Large intestine (tissue), 12 donors: ENCODE measurements around the gene TAAR8. TPM values are rescaled to one million over a fixed set of nuclear protein-coding genes. Genes with fewer than 3 reads are reported as not detected.
A peak's percentile ranks its signal among the peaks of the same experiment; 100 is the strongest.

ENCODE experiments used
- DNase-seq, 2 donors: peaks; one replicate each; pipeline versions ENCODE4 v3.0.0 to v3.0.0-alpha.2; 2013
- H3K27ac ChIP-seq: one replicate; pipeline ENCODE4 v1.5.1; 2013; ENCODE audit warnings: low read length
- H3K27me3 ChIP-seq: 2 replicates; pipeline ENCODE4 v1.6.1; 2013; ENCODE audit warnings: low read length; ENCODE audit not compliant: control insufficient read depth, insufficient read depth
- H3K36me3 ChIP-seq: 2 replicates; pipeline ENCODE4 v1.6.1; 2013; ENCODE audit warnings: low read length; ENCODE audit not compliant: control insufficient read depth, insufficient read depth
- H3K4me1 ChIP-seq: one replicate; pipeline ENCODE4 v1.6.1; 2013; ENCODE audit warnings: low read length; ENCODE audit not compliant: control insufficient read depth, insufficient read depth
- H3K4me3 ChIP-seq: one replicate; pipeline ENCODE4 v1.5.1; 2013; ENCODE audit warnings: low read length
- H3K9me3 ChIP-seq: one replicate; pipeline ENCODE4 v1.6.1; 2013; ENCODE audit warnings: mild to moderate bottlenecking, low read depth, low read length, moderate library complexity; ENCODE audit not compliant: control insufficient read depth
- WGBS: methylation state at CpG from one replicate; pipeline ENCODE4 v1.1.5; 2013; ENCODE audit warnings: low lambda C conversion rate; ENCODE audit not compliant: insufficient coverage; 5-methylcytosine and 5-hydroxymethylcytosine counted together
- long read RNA-seq, 11 donors: transcript quantifications; one replicate each; lab custom pipeline, GENCODE V29; 2026
- polyA plus RNA-seq: library from polyadenylated mRNA; unstranded; fragments of 120-200 nt; gene quantifications from one replicate; pipeline ENCODE4 v1.2.1, GENCODE V29; 2013

TAAR8 gene, protein sequence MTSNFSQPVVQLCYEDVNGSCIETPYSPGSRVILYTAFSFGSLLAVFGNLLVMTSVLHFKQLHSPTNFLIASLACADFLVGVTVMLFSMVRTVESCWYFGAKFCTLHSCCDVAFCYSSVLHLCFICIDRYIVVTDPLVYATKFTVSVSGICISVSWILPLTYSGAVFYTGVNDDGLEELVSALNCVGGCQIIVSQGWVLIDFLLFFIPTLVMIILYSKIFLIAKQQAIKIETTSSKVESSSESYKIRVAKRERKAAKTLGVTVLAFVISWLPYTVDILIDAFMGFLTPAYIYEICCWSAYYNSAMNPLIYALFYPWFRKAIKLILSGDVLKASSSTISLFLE
- not detected for polyA plus RNA-seq
- long read RNA-seq, donor 1 = 0 reads
- long read RNA-seq, donor 2 = 0 reads
- long read RNA-seq, donor 3 = 0 reads
- long read RNA-seq, donor 4 = 0 reads
- long read RNA-seq, donor 5 = 0 reads
- long read RNA-seq, donor 6 = 0 reads
- long read RNA-seq, donor 7 = 0 reads
- long read RNA-seq, donor 8 = 0 reads
- long read RNA-seq, donor 9 = 0 reads
- long read RNA-seq, donor 10 = 0 reads
- long read RNA-seq, donor 11 = 0 reads

GRCh38 chr6:132552372-132552771 is at the start of gene TAAR8:
TSS of gene TAAR8 (plus strand) at chr6:132552672. CDS start at chr6:132552693, 21 bp downstream.
- H3K4me3 ChIP-seq = no peak within 1 kb of the TSS
- no peaks in the 10 kb centered on the region for H3K9me3 ChIP-seq
- no peaks in the 10 kb centered on the region for H3K36me3 ChIP-seq
- H3K27ac ChIP-seq = no peak within 1 kb of the TSS
- no peaks in the 10 kb centered on the region for H3K4me1 ChIP-seq
- DNase-seq = no peak
- no CpG with 5 or more reads among the region's 2 CpGs for WGBS
- H3K27me3 ChIP-seq = no peaks in the 10 kb centered on the region

- Histone ChIP-seq H3K27ac (no peak overlapping the region), H3K9me3 (no peaks in the 10 kb centered on the region), H3K4me1 (peaks cover 18% of the 10 kb centered on the region), H3K27me3 (no peaks in the 10 kb centered on the region), H3K4me3 (no peak overlapping the region), H3K36me3 (peaks cover 42% of the 10 kb centered on the region)
- WGBS = 80% methylated on average over 1 of the region's 5 CpGs
- DNase-seq = no peak
Observed at GRCh38 chr6:132504757-132505156, 47.7 kb upstream of the TAAR8 start.

GRCh38 chr6:132505158-132505557 is 47.3 kb upstream of the TAAR8 start:
- H3K9me3 ChIP-seq = no peaks in the 10 kb centered on the region
- no peaks in the 10 kb centered on the region for H3K27me3 ChIP-seq
- peaks cover 18% of the 10 kb centered on the region for H3K4me1 ChIP-seq
- no peak for DNase-seq
- H3K27ac ChIP-seq = no peak overlapping the region
- no peak overlapping the region for H3K4me3 ChIP-seq
- peaks cover 38% of the 10 kb centered on the region for H3K36me3 ChIP-seq
- WGBS = no CpG with 5 or more reads among the region's 1 CpG

GRCh38 chr6:132506461-132506860 is 46.0 kb upstream of the TAAR8 start:
- no peaks in the 10 kb centered on the region for H3K27me3 ChIP-seq
- no peaks in the 10 kb centered on the region for H3K9me3 ChIP-seq
- H3K27ac ChIP-seq = peak overlapping the region; percentile 56
- H3K4me1 ChIP-seq = peaks cover 23% of the 10 kb centered on the region
- DNase-seq = no peak
- peaks cover 29% of the 10 kb centered on the region for H3K36me3 ChIP-seq
- no peak overlapping the region for H3K4me3 ChIP-seq
- 100% methylated on average over 1 of the region's 2 CpGs for WGBS

DNA sequence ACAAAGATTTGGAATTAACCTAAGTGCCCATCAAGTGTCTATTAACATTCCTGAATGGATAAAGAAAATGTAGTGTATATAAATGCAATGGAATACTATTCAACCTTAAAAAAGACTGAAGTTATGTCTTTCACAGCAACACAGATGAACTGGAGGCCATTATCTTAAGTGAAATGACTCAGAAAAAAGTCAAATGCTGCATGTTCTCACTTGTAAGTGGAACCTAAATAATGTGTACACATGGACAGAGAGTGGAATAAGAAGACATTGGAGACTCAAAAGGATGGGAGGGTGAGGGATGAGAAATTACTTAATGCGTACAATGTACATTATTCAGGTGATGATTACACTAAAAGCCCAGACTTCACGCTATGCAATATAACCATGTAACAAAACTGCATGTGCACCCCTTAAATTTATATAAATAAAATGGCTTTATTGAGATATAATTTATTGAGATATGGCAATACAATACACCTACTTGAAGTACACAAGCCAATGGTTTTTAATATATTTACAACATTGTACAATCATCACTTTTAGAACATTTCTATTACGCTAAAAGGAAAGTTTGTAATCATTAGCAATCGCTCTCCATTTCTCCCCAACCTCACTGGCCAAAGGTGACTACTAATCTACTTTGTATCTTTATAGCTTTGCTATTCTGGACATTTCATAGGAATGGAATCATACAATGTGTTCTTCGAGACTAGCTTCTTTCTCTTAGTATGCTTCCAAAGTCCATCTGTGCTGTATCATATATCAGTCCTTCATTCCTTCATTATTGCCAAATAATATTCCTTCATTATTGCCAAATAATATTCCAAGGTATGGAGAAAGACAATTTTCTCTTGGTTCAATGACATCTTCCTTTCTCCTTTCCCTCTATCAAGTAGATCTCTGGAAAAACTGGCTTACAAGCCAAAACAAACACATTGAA is 45.3 kb upstream of the TAAR8 start:
- H3K4me3 ChIP-seq = no peak overlapping the region
- H3K36me3 ChIP-seq = peaks cover 22% of the 10 kb centered on the region
- no peaks in the 10 kb centered on the region for H3K9me3 ChIP-seq
- H3K4me1 ChIP-seq = peaks cover 23% of the 10 kb centered on the region
- peak; percentile 31 to 60 for DNase-seq
- H3K27ac ChIP-seq = peak overlapping the region; percentile 56
- 52% methylated on average over 3 of the region's 5 CpGs for WGBS
- H3K27me3 ChIP-seq = no peaks in the 10 kb centered on the region

DNA sequence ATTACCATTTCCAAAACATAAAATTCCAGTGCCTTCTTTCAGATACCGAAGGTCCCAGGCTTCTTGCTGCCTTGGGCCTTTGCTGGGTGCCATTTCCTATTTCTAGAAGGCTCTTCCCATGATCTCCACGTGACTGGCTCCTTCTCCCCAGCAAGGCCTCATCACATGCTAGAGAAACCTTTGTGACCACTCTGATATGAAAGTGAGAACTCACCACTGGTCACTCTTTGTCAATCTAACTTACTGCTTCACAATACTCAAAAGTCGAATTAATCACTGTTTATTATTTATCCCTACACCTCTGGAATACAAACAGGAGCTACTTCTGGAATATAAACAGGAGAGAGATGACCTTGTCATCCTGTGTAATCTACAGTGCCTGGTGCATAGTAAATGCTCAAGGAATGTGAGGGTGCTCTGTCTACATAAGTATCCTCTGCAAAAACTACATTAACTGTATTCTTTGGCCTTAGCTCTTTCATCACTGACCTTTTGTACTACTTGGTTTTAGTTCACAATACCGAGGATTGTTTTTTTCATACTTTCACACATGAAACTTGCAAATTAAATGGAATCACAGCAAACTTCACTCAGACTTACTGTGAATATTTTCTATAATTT is 41.2 kb upstream of the TAAR8 start:
- H3K4me3 ChIP-seq = peak overlapping the region; percentile 92
- H3K27me3 ChIP-seq = no peaks in the 10 kb centered on the region
- DNase-seq = peak; percentile 60 to 78
- WGBS = no CpG with 5 or more reads among the region's 4 CpGs
- peaks cover 8% of the 10 kb centered on the region for H3K36me3 ChIP-seq
- H3K4me1 ChIP-seq = peaks cover 16% of the 10 kb centered on the region
- H3K27ac ChIP-seq = peak overlapping the region; percentile 89
- no peaks in the 10 kb centered on the region for H3K9me3 ChIP-seq

- Histone ChIP-seq H3K27ac (peak overlapping the region; percentile 89), H3K4me3 (peak overlapping the region; percentile 92), H3K36me3 (peaks cover 8% of the 10 kb centered on the region), H3K4me1 (peaks cover 16% of the 10 kb centered on the region), H3K27me3 (no peaks in the 10 kb centered on the region), H3K9me3 (no peaks in the 10 kb centered on the region)
- DNase-seq = peak; percentile 39 to 62
- WGBS = 20% methylated on average over 1 of the region's 2 CpGs
Observed at GRCh38 chr6:132511831-132512220, 40.6 kb upstream of the TAAR8 start.

DNA sequence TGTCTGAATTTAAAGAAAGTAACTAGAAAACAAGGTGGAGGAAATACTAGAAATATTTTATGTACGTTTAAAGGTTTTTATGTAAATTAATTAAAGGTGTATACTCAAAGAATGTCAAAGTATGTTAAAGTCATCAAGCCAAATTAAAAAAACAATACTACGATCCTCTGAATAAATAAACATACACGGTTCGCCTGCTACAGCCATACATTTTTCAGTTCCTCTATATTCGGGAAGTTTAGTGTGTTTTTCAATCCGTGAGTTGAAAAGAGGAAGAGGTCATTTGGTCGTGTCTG is 40.2 kb upstream of the TAAR8 start:
- no peaks in the 10 kb centered on the region for H3K27me3 ChIP-seq
- whole genome bisulfite sequencing = 0% methylated on average over 1 of the region's 7 CpGs
- H3K4me3 ChIP-seq = peak overlapping the region; percentile 92
- H3K4me1 ChIP-seq = peaks cover 16% of the 10 kb centered on the region
- peak overlapping the region; percentile 89 for H3K27ac ChIP-seq
- no peak for DNase-seq
- no peaks in the 10 kb centered on the region for H3K9me3 ChIP-seq
- peaks cover 8% of the 10 kb centered on the region for H3K36me3 ChIP-seq

GRCh38 chr6:132512638-132513632 is 39.5 kb upstream of the TAAR8 start, which contains the start of gene STX7:
TSS of gene STX7 (minus strand) at chr6:132513116. CDS start at chr6:132503530, 9,586 bp downstream.
- Histone ChIP-seq H3K9me3 (no peaks in the 10 kb centered on the region), H3K36me3 (peaks cover 8% of the 10 kb centered on the region), H3K4me3 (peak within 1 kb of the TSS; percentile 92), H3K27me3 (no peaks in the 10 kb centered on the region), H3K4me1 (peaks cover 13% of the 10 kb centered on the region), H3K27ac (peak within 1 kb of the TSS; percentile 89)
- peak; percentile 91 to 96 for DNase-seq
- WGBS = no CpG with 5 or more reads among the region's 67 CpGs
